Breast epithelium (tissue), 4 donors: ENCODE data around the gene INSM1. TPM values are rescaled to one million over a fixed set of nuclear protein-coding genes. Genes with fewer than 3 reads are reported as not detected.

Source experiments
- DNase-seq, 2 donors: peaks; one replicate each; pipeline ENCODE4 v3.0.0-alpha.2; 2019; ENCODE audit warnings: low spot score in 2 of 2
- H3K27ac ChIP-seq, 2 donors: fragments of 200-600 bp; sonication (generic) in 1 of 2; one replicate each; pipeline ENCODE4 v1.5.1; 2016 to 2019; ENCODE audit warnings: mild to moderate bottlenecking in 1 of 2
- H3K27me3 ChIP-seq, 2 donors: fragments of 200-600 bp; sonication (generic) in 1 of 2; one replicate each; pipeline versions ENCODE4 v1.5.1 to v1.6.0; 2017 to 2019; ENCODE audit warnings: control low read depth in 1 of 2, mild to moderate bottlenecking in 1 of 2
- H3K36me3 ChIP-seq: fragments of 200-600 bp; one replicate; pipeline ENCODE4 v1.5.1; 2019
- H3K4me1 ChIP-seq, 2 donors: fragments of 200-600 bp; sonication (generic); one replicate each; pipeline ENCODE4 v1.5.1; 2016 to 2019; ENCODE audit warnings: control low read depth in 1 of 2
- H3K4me3 ChIP-seq, 3 donors: fragments of 200-600 bp; sonication (generic); 1 replicate in 2 of 3; 2 replicates in 1 of 3; pipeline ENCODE4 v1.5.1; 2016 to 2019; ENCODE audit warnings: mild to moderate bottlenecking in 3 of 3, moderate library complexity in 2 of 3
- H3K9me3 ChIP-seq, 2 donors: fragments of 200-600 bp; sonication (generic) in 1 of 2; one replicate each; pipeline ENCODE4 v1.5.1; 2016 to 2019; ENCODE audit warnings: control low read depth in 1 of 2
- CTCF ChIP-seq, 3 donors: fragments of 450-650 bp; IDR thresholded peaks; one replicate each; pipeline ENCODE4 v1.5.1; 2016 to 2017; ENCODE audit warnings: antibody characterized with exemption in 3 of 3, mild to moderate bottlenecking in 3 of 3, moderate library complexity in 3 of 3
- POLR2A ChIP-seq: fragments of 450-650 bp; IDR thresholded peaks from one replicate; pipeline ENCODE4 v1.6.1; 2016; ENCODE audit warnings: antibody characterized with exemption, mild to moderate bottlenecking, moderate library complexity
- POLR2AphosphoS5 ChIP-seq, 3 donors: sonication (generic); formaldehyde crosslinking; IDR thresholded peaks; one replicate each; pipeline ENCODE4 v1.6.1; 2017; ENCODE audit warnings: antibody characterized with exemption in 3 of 3
- intact Hi-C: fragments of 100-400 bp; cut with DNase I; formaldehyde crosslinking; loops from one replicate; pipeline ENCODE4 v1.15.1; 2023; ENCODE audit warnings: low total_unique reads
- total RNA-seq, 3 donors: library from RNA; depleted of rRNA; stranded (reverse); fragments of >200 nt; gene quantifications; one replicate each; pipeline ENCODE4 v1.1.0, GENCODE V29; 2016

Gene INSM1
- total RNA-seq, 3 donors from 2014 or later: 0.48 TPM; not detected in 2

- H3K4me3 ChIP-seq: no peak overlapping the region
- TF ChIP-seq POLR2A: no peak
- TF ChIP-seq CTCF (IDR thresholded peaks at IDR 0.05): no peak
- TF ChIP-seq POLR2AphosphoS5 (IDR thresholded peaks at IDR 0.05): no peak
- no peaks in the 10 kb centered on the region for H3K9me3 ChIP-seq
- no peaks in the 10 kb centered on the region for H3K27me3 ChIP-seq
- no peak overlapping the region for H3K27ac ChIP-seq
- no peaks in the 10 kb centered on the region for H3K36me3 ChIP-seq
- DNase-seq: no peak
- no peaks in the 10 kb centered on the region for H3K4me1 ChIP-seq
- intact Hi-C loops: no loop called here
Measured at GRCh38 chr20:20333866-20334265, 34.0 kb upstream of the INSM1 start.

- Histone ChIP-seq H3K4me1 (no peaks in the 10 kb centered on the region), H3K36me3 (no peaks in the 10 kb centered on the region), H3K27ac (no peak overlapping the region), H3K27me3 (no peaks in the 10 kb centered on the region), H3K9me3 (no peaks in the 10 kb centered on the region), H3K4me3 (no peak overlapping the region)
- no peak for TF ChIP-seq POLR2A
- no peak for TF ChIP-seq CTCF (IDR thresholded peaks at IDR 0.05)
- no peak for TF ChIP-seq POLR2AphosphoS5 (IDR thresholded peaks at IDR 0.05)
- intact Hi-C loops: no loop called here
- DNase-seq: no peak
Measured at GRCh38 chr20:20334489-20334888, 33.4 kb upstream of the INSM1 start.

GRCh38 chr20:20338133-20338730 lies 29.7 kb upstream of the INSM1 start:
- H3K36me3 ChIP-seq: no peaks in the 10 kb centered on the region
- intact Hi-C loops: no loop called here
- H3K27me3 ChIP-seq: peaks cover 0 to 2% of the 10 kb centered on the region in 2 donors
- H3K4me3 ChIP-seq: no peak overlapping the region
- no peaks in the 10 kb centered on the region for H3K9me3 ChIP-seq
- no peak for DNase-seq
- H3K4me1 ChIP-seq: no peaks in the 10 kb centered on the region
- H3K27ac ChIP-seq: no peak overlapping the region
- no peak for TF ChIP-seq POLR2A
- no peak for TF ChIP-seq CTCF (IDR thresholded peaks at IDR 0.05)
- no peak for TF ChIP-seq POLR2AphosphoS5 (IDR thresholded peaks at IDR 0.05)

- H3K36me3 ChIP-seq: no peaks in the 10 kb centered on the region
- intact Hi-C loops: no loop called here
- TF ChIP-seq CTCF (IDR thresholded peaks at IDR 0.05): no peak
- no peak for DNase-seq
- H3K4me3 ChIP-seq: no peak overlapping the region
- no peaks in the 10 kb centered on the region for H3K9me3 ChIP-seq
- no peaks in the 10 kb centered on the region for H3K4me1 ChIP-seq
- no peak overlapping the region for H3K27ac ChIP-seq
- H3K27me3 ChIP-seq: peaks cover 0 to 7% of the 10 kb centered on the region in 2 donors
Measured at GRCh38 chr20:20340443-20340842, 27.5 kb upstream of the INSM1 start.

- no peak for TF ChIP-seq POLR2AphosphoS5 (IDR thresholded peaks at IDR 0.05)
- no peak for TF ChIP-seq POLR2A
- TF ChIP-seq CTCF (IDR thresholded peaks at IDR 0.05): no peak
- Histone ChIP-seq H3K4me3 (no peak overlapping the region), H3K27me3 (peaks cover 0 to 7% of the 10 kb centered on the region in 2 donors), H3K27ac (no peak overlapping the region), H3K9me3 (no peaks in the 10 kb centered on the region), H3K36me3 (no peaks in the 10 kb centered on the region), H3K4me1 (no peaks in the 10 kb centered on the region)
- DNase-seq: no peak
- intact Hi-C loops: no loop called here
Measured at GRCh38 chr20:20341371-20341770, 26.5 kb upstream of the INSM1 start.
